HepG2 (cell line): ENCODE measurements around the gene RABL2B. TPM values are rescaled to one million over a fixed set of nuclear protein-coding genes. Genes with fewer than 3 reads are reported as not detected.

ENCODE experiments used
- ATAC-seq: fragments of 200-7000 bp; cut with Tn5 transposase; 3 replicates; pipeline ENCODE4 v1.9.1; 2020; ENCODE audit warnings: mild to moderate bottlenecking, moderate library complexity
- BruUV-seq: library from RNA; stranded (reverse); fragments of 400-500 nt; replicated peaks from 2 replicates; lab custom pipeline; 2021; lab: Mats Ljungman, UMichigan
- CTCF ChIA-PET: fragments of 300-600 bp; formaldehyde crosslinking; extraction: SDS; loops from one replicate; lab custom pipeline; 2021; ENCODE audit warnings: low total read pairs, inconsistent platforms, low intra/inter-chr PET ratio; lab: Yijun Ruan, JAX
- POLR2A ChIA-PET: fragments of 350-600 bp; sonication (Branson Sonifier 250); formaldehyde crosslinking; loops from one replicate; lab custom pipeline; 2020; ENCODE audit warnings: antibody characterized with exemption, inconsistent platforms; lab: Yijun Ruan, JAX
- DNase-seq: peaks from one replicate; pipeline ENCODE4 v3.0.0-alpha.2; 2015; ENCODE audit warnings: low spot score
- FAIRE-seq: peaks from 3 replicates; lab custom pipeline; 2011; peaks lifted over from hg19 to GRCh38; lab: Jason Lieb, UNC
- H2AFZ ChIP-seq: one replicate; pipeline ENCODE4 v1.6.1; 2011; ENCODE audit warnings: low read length, inconsistent platforms
- H3K27ac ChIP-seq: fragments of 300-600 bp; 3 replicates; pipeline ENCODE4 v1.8.0; 2011; ENCODE audit warnings: mixed run types, mild to moderate bottlenecking, mixed read lengths, low read length, inconsistent platforms; ENCODE audit not compliant: insufficient read depth; ENCODE audit errors: extremely low read length
- H3K27me3 ChIP-seq, 2 experiments: fragments of 200-600 bp in 1 of 2; 2 replicates in 1 of 2; 3 replicates in 1 of 2; pipeline versions ENCODE4 v1.6.0 to v1.8.0; 2011; ENCODE audit warnings: low read length in 2 of 2, mild to moderate bottlenecking in 2 of 2, moderate library complexity in 2 of 2, inconsistent platforms in 1 of 2; ENCODE audit not compliant: insufficient read depth in 2 of 2, control insufficient read depth in 1 of 2
- H3K36me3 ChIP-seq, 2 experiments: fragments of 200-600 bp in 1 of 2; replicated peaks in 1 of 2; 2 replicates in 1 of 2; 3 replicates in 1 of 2; pipeline versions ENCODE4 v1.5.1 to v1.8.0; 2011; ENCODE audit warnings: low read length in 2 of 2, inconsistent platforms in 1 of 2; ENCODE audit not compliant: insufficient read depth in 2 of 2, control insufficient read depth in 1 of 2
- H3K4me1 ChIP-seq: 2 replicates; pipeline ENCODE4 v1.5.1; 2012; ENCODE audit warnings: low read length, inconsistent platforms; ENCODE audit not compliant: insufficient read depth
- H3K4me2 ChIP-seq: 2 replicates; pipeline ENCODE4 v1.6.0; 2011; ENCODE audit warnings: low read depth, low read length, inconsistent platforms
- H3K4me3 ChIP-seq, 3 experiments: fragments of 200-600 bp in 1 of 3; sonication (generic), shearing (Covaris generic) in 1 of 3; replicated peaks in 1 of 3; 2 replicates each; pipeline ENCODE4 v1.5.1; 2011 to 2016; ENCODE audit warnings: low read length in 3 of 3, inconsistent platforms in 2 of 3, low read depth in 2 of 3, mild to moderate bottlenecking in 2 of 3, control low read depth in 1 of 3, mixed read lengths in 1 of 3; ENCODE audit not compliant: insufficient read depth in 1 of 3
- H3K79me2 ChIP-seq: one replicate; pipeline ENCODE4 v1.6.1; 2011; ENCODE audit warnings: low read length, inconsistent platforms; ENCODE audit not compliant: insufficient read depth
- H3K9ac ChIP-seq: 2 replicates; pipeline ENCODE4 v1.6.0; 2011; ENCODE audit warnings: mild to moderate bottlenecking, low read depth, low read length, inconsistent platforms; ENCODE audit not compliant: insufficient read depth
- H3K9me3 ChIP-seq: 2 replicates; pipeline ENCODE4 v1.5.1; 2012; ENCODE audit warnings: mild to moderate bottlenecking, low read length
- H4K20me1 ChIP-seq: 2 replicates; pipeline ENCODE4 v1.6.0; 2011; ENCODE audit warnings: inconsistent platforms, mild to moderate bottlenecking, low read length, moderate library complexity; ENCODE audit not compliant: insufficient read depth
- AKAP8 ChIP-seq: sonication (generic); formaldehyde crosslinking; IDR thresholded peaks from 2 replicates; pipeline ENCODE4 v1.5.1; 2020; ENCODE audit warnings: mild to moderate bottlenecking, missing genetic modification reagents
- GZF1 ChIP-seq: sonication (generic); formaldehyde crosslinking; IDR thresholded peaks from 2 replicates; pipeline ENCODE4 v1.5.1; 2020; ENCODE audit warnings: mild to moderate bottlenecking, missing genetic modification reagents
- PAF1 ChIP-seq: IDR thresholded peaks from 2 replicates; pipeline ENCODE4 v1.6.1; 2016; ENCODE audit warnings: missing genetic modification reagents, missing compliant biosample characterization
- U2AF1 ChIP-seq: fragments of 200-400 bp; formaldehyde crosslinking; optimal IDR thresholded peaks from 2 replicates; pipeline ENCODE3; 2017; ENCODE audit warnings: mild to moderate bottlenecking, low read depth, low read length
- ZBTB38 ChIP-seq: sonication (generic); formaldehyde crosslinking; IDR thresholded peaks from 2 replicates; pipeline ENCODE4 v1.5.1; 2020; ENCODE audit warnings: mild to moderate bottlenecking, missing genetic modification reagents
- ZNF296 ChIP-seq: sonication (generic); formaldehyde crosslinking; conservative IDR thresholded peaks from 2 replicates; pipeline ENCODE4 v1.5.0; 2020; ENCODE audit warnings: mild to moderate bottlenecking, missing genetic modification reagents
- ZNF546 ChIP-seq: sonication (generic); formaldehyde crosslinking; conservative IDR thresholded peaks from 2 replicates; pipeline ENCODE4 v1.8.1; 2023; ENCODE audit warnings: mild to moderate bottlenecking, missing genetic modification reagents
- ZNF678 ChIP-seq: sonication (generic); formaldehyde crosslinking; IDR thresholded peaks from 2 replicates; pipeline ENCODE4 v1.4.0; 2020; ENCODE audit warnings: mild to moderate bottlenecking, missing genetic modification reagents
- ZNF740 ChIP-seq: sonication (generic); formaldehyde crosslinking; IDR thresholded peaks from 2 replicates; pipeline ENCODE4 v1.4.0; 2020; ENCODE audit warnings: missing genetic modification reagents
- WGBS: methylation state at CpG from one replicate; pipeline ENCODE4 v1.1.6; 2017; ENCODE audit warnings: low lambda C conversion rate; 5-methylcytosine and 5-hydroxymethylcytosine counted together
- in situ Hi-C: cut with HindIII; loops from 2 replicates; pipeline ENCODE4 v1.10.0; 2017; ENCODE audit warnings: low pct_unique_long_range_greater_than_20kb; ENCODE audit not compliant: extremely low pct_ligation_motif_present
- intact Hi-C: fragments of 100-400 bp; cut with micrococcal nuclease; formaldehyde crosslinking; loops from one replicate; pipeline ENCODE4 v1.10.0; 2022; ENCODE audit not compliant: unreplicated experiment
- polyA plus RNA-seq, 8 experiments: library from polyadenylated mRNA; depleted of rRNA in 3 of 8; stranded (reverse) in 7 of 8; unstranded in 1 of 8; fragments of >200 nt; fragmentation: Illumina TruSeq in 4 of 8; extraction: Trizol in 4 of 8; gene quantifications; 2 replicates each; pipeline versions ENCODE4 v1.2.1 to v1.2.3, GENCODE V29; 2011 to 2016; ENCODE audit warnings: low read depth in 4 of 8, missing spikeins in 1 of 8, mixed read lengths in 1 of 8; ENCODE audit not compliant: insufficient read depth in 1 of 8
- total RNA-seq, 5 experiments: library from RNA; depleted of rRNA; stranded (reverse); fragments of >200 nt; fragmentation: Illumina TruSeq; extraction: Trizol; gene quantifications; 2 replicates each; pipeline ENCODE4 v1.2.3, GENCODE V29; 2016; ENCODE audit warnings: low read depth in 1 of 5
- TF ChIP-seq, protein P1 (sequence below): sonication (generic); formaldehyde crosslinking; IDR thresholded peaks from 2 replicates; pipeline ENCODE4 v1.4.0; 2020; ENCODE audit warnings: missing genetic modification reagents, mild to moderate bottlenecking, borderline replicate concordance
- TF ChIP-seq, protein P2 (sequence below): sonication (generic); formaldehyde crosslinking; IDR thresholded peaks from 2 replicates; pipeline ENCODE4 v1.4.0; 2020; ENCODE audit warnings: missing genetic modification reagents

RABL2B gene
- total and polyA plus RNA-seq, 2 of the 13 experiments (the other 11 are each of a cell fraction or from before 2014, with no cell fraction given): 8.0 to 27.9 TPM

GRCh38 chr22:50738649-50739227, 44.7 kb downstream of the RABL2B start (continued):
- TF ChIP-seq, protein P1, sequence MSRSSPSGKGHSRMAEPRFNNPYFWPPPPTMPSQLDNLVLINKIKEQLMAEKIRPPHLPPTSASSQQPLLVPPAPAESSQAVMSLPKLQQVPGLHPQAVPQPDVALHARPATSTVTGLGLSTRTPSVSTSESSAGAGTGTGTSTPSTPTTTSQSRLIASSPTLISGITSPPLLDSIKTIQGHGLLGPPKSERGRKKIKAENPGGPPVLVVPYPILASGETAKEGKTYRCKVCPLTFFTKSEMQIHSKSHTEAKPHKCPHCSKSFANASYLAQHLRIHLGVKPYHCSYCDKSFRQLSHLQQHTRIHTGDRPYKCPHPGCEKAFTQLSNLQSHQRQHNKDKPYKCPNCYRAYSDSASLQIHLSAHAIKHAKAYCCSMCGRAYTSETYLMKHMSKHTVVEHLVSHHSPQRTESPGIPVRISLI (CRISPR knock-in tag): no peak

- 43% methylated on average over 7 of the region's 13 CpGs for WGBS
These were observed 45.4 kb downstream of the RABL2B start, which contains the start of gene ACR for GRCh38 chr22:50737728-50738648. ACR (plus strand) TSS chr22:50738204; CDS start chr22:50738236, 32 bp downstream.

More at GRCh38 chr22:50737728-50738648, 45.4 kb downstream of the RABL2B start, which contains the start of gene ACR:
- ATAC-seq: no peak; the same call in 2 of the 3 replicates
- Histone ChIP-seq H3K36me3 (no peaks in the 10 kb centered on the region), H3K9me3 (no peaks in the 10 kb centered on the region), H3K4me3 (no peak within 1 kb of the TSS), H3K79me2 (no peaks in the 10 kb centered on the region), H3K4me1 (no peaks in the 10 kb centered on the region), H3K9ac (no peak within 1 kb of the TSS), H3K27ac (no peak within 1 kb of the TSS), H2AFZ (no peak within 1 kb of the TSS), H3K4me2 (no peak within 1 kb of the TSS), H4K20me1 (no peaks in the 10 kb centered on the region), H3K27me3 (peaks cover 0 to 6% of the 10 kb centered on the region in 2 experiments; a peak in 2 of 5 replicates)
- TF ChIP-seq ZNF678 (no peak), U2AF1 (no peak), ZNF296 (CRISPR knock-in tag) (no peak), PAF1 (CRISPR knock-in tag) (no peak), GZF1 (CRISPR knock-in tag) (no peak), ZNF740 (CRISPR knock-in tag) (no peak), ZBTB38 (CRISPR knock-in tag) (no peak), AKAP8 (CRISPR knock-in tag) (no peak), ZNF546 (CRISPR knock-in tag) (no peak)
- TF ChIP-seq, protein P2, sequence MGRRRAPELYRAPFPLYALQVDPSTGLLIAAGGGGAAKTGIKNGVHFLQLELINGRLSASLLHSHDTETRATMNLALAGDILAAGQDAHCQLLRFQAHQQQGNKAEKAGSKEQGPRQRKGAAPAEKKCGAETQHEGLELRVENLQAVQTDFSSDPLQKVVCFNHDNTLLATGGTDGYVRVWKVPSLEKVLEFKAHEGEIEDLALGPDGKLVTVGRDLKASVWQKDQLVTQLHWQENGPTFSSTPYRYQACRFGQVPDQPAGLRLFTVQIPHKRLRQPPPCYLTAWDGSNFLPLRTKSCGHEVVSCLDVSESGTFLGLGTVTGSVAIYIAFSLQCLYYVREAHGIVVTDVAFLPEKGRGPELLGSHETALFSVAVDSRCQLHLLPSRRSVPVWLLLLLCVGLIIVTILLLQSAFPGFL (CRISPR knock-in tag): no peak
- intact Hi-C loops: no loop called here
- no peak for FAIRE-seq
- CTCF ChIA-PET: no interaction called here
- DNase-seq: no peak
- POLR2A ChIA-PET: no interaction called here
- in situ Hi-C loops: no loop called here
- no TSS peak for BruUV-seq
